ENCODE measurements around the gene ARFGAP1.

The ARFGAP1 gene

DNA sequence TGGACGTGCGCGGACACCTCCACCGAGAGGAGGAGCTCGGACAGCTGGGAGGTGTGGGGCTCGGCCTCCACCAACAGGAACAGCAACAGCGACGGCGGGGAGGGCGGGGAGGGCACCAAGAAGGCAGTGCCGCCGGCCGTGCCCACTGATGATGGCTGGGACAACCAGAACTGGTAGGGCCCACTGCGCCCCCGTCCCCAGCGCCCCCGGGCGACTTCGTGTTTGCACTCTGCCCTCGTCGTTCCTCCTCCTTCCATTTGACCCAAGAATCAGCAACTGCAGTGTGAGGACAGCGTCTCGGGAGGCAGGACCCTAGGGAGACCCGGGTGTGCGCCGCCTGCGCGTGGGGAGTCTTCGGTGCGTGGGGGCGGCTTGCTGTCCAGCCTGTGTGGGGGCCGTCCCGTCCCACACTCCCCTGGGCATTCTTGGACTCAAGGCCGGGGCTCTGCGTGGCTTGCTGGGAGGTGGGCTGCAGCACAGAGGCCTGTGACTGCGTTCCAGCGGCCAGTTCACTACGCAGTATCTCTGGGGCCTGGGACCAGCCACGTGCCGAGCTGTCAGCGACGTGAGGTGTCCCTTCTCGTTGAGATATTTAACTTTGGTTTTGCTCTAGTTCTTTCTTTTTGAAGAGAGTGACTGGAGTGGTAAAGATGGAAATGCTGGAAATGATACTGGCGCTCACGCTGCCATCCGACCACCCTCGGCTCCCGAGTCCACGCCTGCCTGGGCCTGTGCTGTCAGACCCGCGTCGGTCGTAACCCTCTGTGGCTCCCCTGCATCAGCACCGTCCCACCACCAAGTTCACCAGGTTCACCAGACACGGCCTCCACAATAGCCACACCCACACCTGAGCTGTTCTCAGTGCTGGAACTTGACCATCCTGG, 15.3 kb downstream of the ARFGAP1 start:
- CTCF ChIA-PET, result interaction anchor here (1.0 kb wide), 2 partner anchors 65 to 94 kb away, joined by 3 to 4 read pairs; no protein-coding TSS in a partner anchor
- POLR2A ChIA-PET, result no interaction called here
- no peak for DNase-seq (ENCODE audit: extremely low spot score)
- TF ChIP-seq SUZ12 (IDR thresholded peaks at IDR 0.05) (no peak), SP1 (IDR thresholded peaks at IDR 0.05) (no peak), FOXK2 (IDR thresholded peaks at IDR 0.05) (no peak), BHLHE40 (IDR thresholded peaks at IDR 0.05; ENCODE audit: borderline replicate concordance) (no peak), FOXA1 (IDR thresholded peaks at IDR 0.05) (no peak), NFRKB (IDR thresholded peaks at IDR 0.05) (no peak), LEF1 (IDR thresholded peaks at IDR 0.05; ENCODE audit: borderline replicate concordance) (no peak), HDGF (IDR thresholded peaks at IDR 0.05; ENCODE audit: borderline replicate concordance) (no peak), FOXM1 (IDR thresholded peaks at IDR 0.05; ENCODE audit: borderline replicate concordance) (no peak), TARDBP (IDR thresholded peaks at IDR 0.05) (no peak), PKNOX1 (IDR thresholded peaks at IDR 0.05) (no peak)

GRCh38 chr20:63288581-63289251, 16.1 kb downstream of the ARFGAP1 start:
- ChIA-PET CTCF (no interaction called here), POLR2A (no interaction called here)
- no peak for TF ChIP-seq ARNT (IDR thresholded peaks at IDR 0.05)
- no peak for TF ChIP-seq LEF1 (IDR thresholded peaks at IDR 0.05; ENCODE audit: borderline replicate concordance)
- no peak for TF ChIP-seq FOXM1 (IDR thresholded peaks at IDR 0.05; ENCODE audit: borderline replicate concordance)
- TF ChIP-seq ZNF384 (IDR thresholded peaks at IDR 0.05), result no peak
- TF ChIP-seq L3MBTL2 (conservative IDR thresholded peaks at IDR 0.05), result no peak
- no peak for TF ChIP-seq CTBP1 (IDR thresholded peaks at IDR 0.05; ENCODE audit: borderline replicate concordance)
- no peak for TF ChIP-seq ELF4 (IDR thresholded peaks at IDR 0.05)
- TF ChIP-seq SUZ12 (IDR thresholded peaks at IDR 0.05), result no peak
- TF ChIP-seq TARDBP (IDR thresholded peaks at IDR 0.05), result no peak
- TF ChIP-seq HDGF (IDR thresholded peaks at IDR 0.05; ENCODE audit: borderline replicate concordance), result no peak
- TF ChIP-seq SP1 (IDR thresholded peaks at IDR 0.05), result no peak
- no peak for TF ChIP-seq FOXK2 (IDR thresholded peaks at IDR 0.05)
- no peak for TF ChIP-seq FOXA1 (IDR thresholded peaks at IDR 0.05)
- DNase-seq (ENCODE audit: extremely low spot score), result no peak

DNA sequence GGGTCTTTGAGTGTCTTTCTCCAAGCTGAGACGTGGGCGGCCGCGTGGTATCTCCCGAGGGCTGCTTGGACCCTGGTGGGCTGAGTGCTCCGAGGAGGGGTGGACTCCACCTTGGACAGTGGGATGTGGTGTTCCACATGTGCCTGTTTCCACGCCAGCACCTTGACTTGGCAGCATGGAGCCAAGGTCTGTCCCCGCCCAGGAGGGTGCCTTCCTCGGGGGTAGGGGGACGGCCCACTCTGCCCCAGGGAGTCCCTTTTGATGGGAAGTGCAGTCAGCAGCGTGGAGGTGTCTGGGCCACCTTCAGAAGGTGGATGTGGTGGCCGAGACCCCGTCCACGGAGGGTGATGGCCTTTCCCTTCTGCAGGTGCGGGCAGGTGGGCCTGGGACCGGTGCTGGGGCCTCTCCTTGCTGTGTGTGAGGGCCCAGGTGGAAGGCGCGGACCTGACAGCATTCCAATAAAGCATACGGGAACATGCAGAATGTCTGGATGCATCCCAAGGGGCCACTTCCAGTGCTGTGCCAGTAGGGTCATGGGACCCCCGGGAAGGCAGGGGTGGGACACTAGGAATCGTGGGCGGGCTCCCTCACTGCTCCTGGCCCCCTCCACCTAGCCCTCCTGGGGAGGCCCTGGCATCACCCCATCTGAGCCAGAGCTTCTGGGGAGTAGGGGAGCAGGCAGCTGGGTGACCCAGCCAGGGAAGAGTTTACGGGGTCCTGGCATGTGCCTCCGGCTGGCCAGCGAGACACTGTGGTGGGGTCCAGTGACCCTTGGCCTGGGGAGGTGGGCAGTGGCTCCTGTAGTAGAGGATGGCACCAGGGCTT, 16.9 kb downstream of the ARFGAP1 start:
- TF ChIP-seq ARNT (IDR thresholded peaks at IDR 0.05) (no peak), SP1 (IDR thresholded peaks at IDR 0.05) (no peak), SUZ12 (IDR thresholded peaks at IDR 0.05) (no peak), HDGF (IDR thresholded peaks at IDR 0.05; ENCODE audit: borderline replicate concordance) (no peak), FOXA1 (IDR thresholded peaks at IDR 0.05) (no peak), FOXK2 (IDR thresholded peaks at IDR 0.05) (no peak), BHLHE40 (IDR thresholded peaks at IDR 0.05; ENCODE audit: borderline replicate concordance) (no peak)
- no peak for DNase-seq (ENCODE audit: extremely low spot score)
- POLR2A ChIA-PET, result no interaction called here
- CTCF ChIA-PET, result no interaction called here

DNA sequence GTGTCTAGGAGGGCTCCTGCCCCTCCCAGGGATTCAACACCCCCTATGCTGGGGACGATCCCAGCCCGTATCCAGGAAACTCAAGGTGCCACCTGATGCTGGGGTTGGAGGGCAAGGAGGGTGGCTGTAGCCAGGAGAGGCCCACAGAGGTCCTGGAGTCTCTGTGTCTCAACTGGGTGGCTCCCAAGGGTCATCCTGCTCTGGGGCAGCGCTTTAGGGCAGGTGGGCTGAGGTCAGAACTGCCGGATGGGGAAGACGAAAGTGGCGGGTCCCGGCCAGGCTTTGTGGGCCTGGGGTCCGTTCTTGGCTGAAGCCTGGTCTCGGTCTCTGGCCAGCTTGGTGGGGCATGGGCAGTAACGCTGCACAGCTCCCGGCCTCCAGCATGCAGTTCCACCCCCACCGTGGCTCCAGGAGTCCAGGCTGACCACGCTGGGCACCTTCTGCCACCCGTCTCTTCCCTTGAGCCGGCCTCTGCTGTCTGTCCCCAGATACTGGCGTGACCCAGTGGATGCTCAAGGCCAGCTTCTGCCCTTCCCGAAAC, 17.6 kb downstream of the ARFGAP1 start:
- ChIA-PET POLR2A (no interaction called here), CTCF (interaction anchor here (1.8 kb wide), 1 partner anchor 9 kb away, joined by 9 read pairs; no protein-coding TSS in a partner anchor)
- DNase-seq (ENCODE audit: extremely low spot score), result no peak
- no peak for TF ChIP-seq TARDBP (IDR thresholded peaks at IDR 0.05)
- no peak for TF ChIP-seq ZNF384 (IDR thresholded peaks at IDR 0.05)
- TF ChIP-seq FOXM1 (IDR thresholded peaks at IDR 0.05; ENCODE audit: borderline replicate concordance), result no peak
- TF ChIP-seq CTBP1 (IDR thresholded peaks at IDR 0.05; ENCODE audit: borderline replicate concordance), result no peak
- TF ChIP-seq NFRKB (IDR thresholded peaks at IDR 0.05), result no peak
- TF ChIP-seq ARNT (IDR thresholded peaks at IDR 0.05), result no peak
- no peak for TF ChIP-seq HDGF (IDR thresholded peaks at IDR 0.05; ENCODE audit: borderline replicate concordance)
- TF ChIP-seq SP1 (IDR thresholded peaks at IDR 0.05), result no peak
- TF ChIP-seq PKNOX1 (IDR thresholded peaks at IDR 0.05), result no peak
- no peak for TF ChIP-seq ELF4 (IDR thresholded peaks at IDR 0.05)
- no peak for TF ChIP-seq L3MBTL2 (conservative IDR thresholded peaks at IDR 0.05)
- TF ChIP-seq BHLHE40 (IDR thresholded peaks at IDR 0.05; ENCODE audit: borderline replicate concordance), result no peak
- no peak for TF ChIP-seq SUZ12 (IDR thresholded peaks at IDR 0.05)
- no peak for TF ChIP-seq FOXA1 (IDR thresholded peaks at IDR 0.05)
- TF ChIP-seq FOXK2 (IDR thresholded peaks at IDR 0.05), result no peak

- CTCF ChIA-PET, result interaction anchor here (1.8 kb wide), 2 partner anchors 10 to 91 kb away, joined by 7 to 9 read pairs; no protein-coding TSS in a partner anchor
- TF ChIP-seq NFRKB (IDR thresholded peaks at IDR 0.05), result no peak
- DNase-seq (ENCODE audit: extremely low spot score), result peak; percentile 85
- POLR2A ChIA-PET, result interaction anchor here (2.1 kb wide), 1 partner anchor 18 kb away, joined by 6 read pairs; the partner anchor contains the start of gene ARFGAP1
These were observed 18.3 kb downstream of the ARFGAP1 start for GRCh38 chr20:63290677-63291472.
